Transverse colon (tissue), 4 donors: ENCODE data around the gene PARVA.

ENCODE experiments used
- CTCF ChIP-seq, 5 experiments: fragments of 200-600 bp in 3 of 5; fragments of 450-650 bp in 2 of 5; sonication (generic) in 3 of 5; IDR thresholded peaks; 1 replicate in 2 of 5; 2 replicates in 3 of 5; pipeline ENCODE4 v1.5.1; 2016 to 2017; ENCODE audit warnings: antibody characterized with exemption in 5 of 5, inconsistent platforms in 3 of 5, mild to moderate bottlenecking in 2 of 5, moderate library complexity in 1 of 5
- POLR2A ChIP-seq: fragments of 450-650 bp; IDR thresholded peaks from one replicate; pipeline ENCODE4 v1.6.1; 2016; ENCODE audit warnings: antibody characterized with exemption, mild to moderate bottlenecking, moderate library complexity
- POLR2AphosphoS5 ChIP-seq, 3 donors: sonication (generic); formaldehyde crosslinking; IDR thresholded peaks; one replicate each; pipeline ENCODE4 v1.6.1; 2016; ENCODE audit warnings: antibody characterized with exemption in 3 of 3

- no peak for TF ChIP-seq CTCF (IDR thresholded peaks at IDR 0.05)
- TF ChIP-seq POLR2AphosphoS5 (IDR thresholded peaks at IDR 0.05), result no peak
- no peak for TF ChIP-seq POLR2A
Observed at GRCh38 chr11:12430351-12430750, 53.0 kb downstream of the PARVA start.
